Liver (tissue), 9 donors: ENCODE results near the gene ZDHHC4. TPM values are rescaled to one million over a fixed set of nuclear protein-coding genes. Genes with fewer than 3 reads are reported as not detected.

ENCODE experiments used
- DNase-seq: peaks from one replicate; pipeline ENCODE4 v3.0.0-alpha.2; 2017; ENCODE audit warnings: low spot score
- H3K27ac ChIP-seq, 2 donors: one replicate each; pipeline ENCODE4 v1.7.0; 2013; ENCODE audit warnings: inconsistent platforms in 2 of 2, low read length in 2 of 2, control low read depth in 1 of 2, low read depth in 1 of 2, mild to moderate bottlenecking in 1 of 2
- H3K27me3 ChIP-seq, 4 donors: one replicate each; pipeline versions ENCODE4 v1.6.1 to v1.7.0; 2013; ENCODE audit warnings: low read length in 3 of 4, inconsistent platforms in 1 of 4, mild to moderate bottlenecking in 1 of 4, moderate library complexity in 1 of 4; ENCODE audit not compliant: control insufficient read depth in 4 of 4, insufficient read depth in 4 of 4
- H3K36me3 ChIP-seq, 4 donors: one replicate each; pipeline versions ENCODE4 v1.6.1 to v1.7.0; 2013; ENCODE audit warnings: low read length in 3 of 4, mild to moderate bottlenecking in 3 of 4, low read depth in 1 of 4, moderate library complexity in 1 of 4; ENCODE audit not compliant: control insufficient read depth in 4 of 4, insufficient read depth in 3 of 4
- H3K4me1 ChIP-seq, 4 donors: one replicate each; pipeline versions ENCODE4 v1.6.1 to v1.7.0; 2013; ENCODE audit warnings: low read length in 3 of 4, mild to moderate bottlenecking in 3 of 4, moderate library complexity in 1 of 4; ENCODE audit not compliant: control insufficient read depth in 4 of 4, insufficient read depth in 4 of 4
- H3K4me3 ChIP-seq, 3 donors: one replicate each; pipeline versions ENCODE4 v1.6.1 to v1.7.0; 2013; ENCODE audit warnings: low read length in 3 of 3, control low read depth in 1 of 3, low read depth in 1 of 3, mild to moderate bottlenecking in 1 of 3
- H3K9ac ChIP-seq, 2 donors: one replicate each; pipeline ENCODE4 v1.7.0; 2013; ENCODE audit warnings: low read length in 2 of 2, mild to moderate bottlenecking in 2 of 2, moderate library complexity in 2 of 2, control low read depth in 1 of 2, low read depth in 1 of 2
- H3K9me3 ChIP-seq, 4 donors: one replicate each; pipeline versions ENCODE4 v1.6.1 to v1.7.0; 2013; ENCODE audit warnings: low read length in 3 of 4; ENCODE audit not compliant: control insufficient read depth in 4 of 4
- ATF3 ChIP-seq: IDR thresholded peaks from 2 replicates; pipeline ENCODE4 v1.6.1; 2016; ENCODE audit warnings: antibody characterized with exemption
- CTCF ChIP-seq: fragments of 150-350 bp; IDR thresholded peaks from 2 replicates; pipeline ENCODE4 v1.5.1; 2017; ENCODE audit warnings: improper control_type of control experiment, low read depth, low read length; ENCODE audit not compliant: missing input control
- EGR1 ChIP-seq, 2 donors: IDR thresholded peaks; 2 replicates each; pipeline ENCODE4 v1.6.1; 2016 to 2018; ENCODE audit warnings: antibody characterized with exemption in 2 of 2, low read depth in 2 of 2
- FOXA1 ChIP-seq: IDR thresholded peaks from 2 replicates; pipeline ENCODE4 v1.6.1; 2016; ENCODE audit warnings: antibody characterized with exemption
- FOXA2 ChIP-seq: IDR thresholded peaks from 2 replicates; pipeline ENCODE4 v1.6.1; 2016; ENCODE audit warnings: antibody characterized with exemption
- GABPA ChIP-seq, 2 donors: IDR thresholded peaks in 1 of 2; conservative IDR thresholded peaks in 1 of 2; 2 replicates each; pipeline ENCODE4 v1.6.1; 2016; ENCODE audit warnings: antibody characterized with exemption in 2 of 2, mild to moderate bottlenecking in 1 of 2, moderate library complexity in 1 of 2
- HNF4A ChIP-seq, 2 donors: conservative IDR thresholded peaks; 2 replicates each; pipeline ENCODE4 v1.6.1; 2016; ENCODE audit warnings: antibody characterized with exemption in 2 of 2, mild to moderate bottlenecking in 2 of 2
- HNF4G ChIP-seq: IDR thresholded peaks from 2 replicates; pipeline ENCODE4 v1.6.1; 2016; ENCODE audit warnings: antibody characterized with exemption
- JUND ChIP-seq, 2 donors: IDR thresholded peaks; 2 replicates each; pipeline ENCODE4 v1.6.1; 2016; ENCODE audit warnings: antibody characterized with exemption in 2 of 2
- MAX ChIP-seq: IDR thresholded peaks from 2 replicates; pipeline ENCODE4 v1.6.1; 2016; ENCODE audit warnings: antibody characterized with exemption
- NR2F2 ChIP-seq: IDR thresholded peaks from 2 replicates; pipeline ENCODE4 v1.6.1; 2016; ENCODE audit warnings: antibody characterized with exemption
- RAD21 ChIP-seq, 2 donors: IDR thresholded peaks; 2 replicates each; pipeline ENCODE4 v1.6.1; 2016; ENCODE audit warnings: antibody characterized with exemption in 2 of 2, mild to moderate bottlenecking in 2 of 2
- RXRA ChIP-seq, 2 donors: IDR thresholded peaks; 2 replicates each; pipeline ENCODE4 v1.6.1; 2017 to 2018; ENCODE audit warnings: antibody characterized with exemption in 2 of 2, mild to moderate bottlenecking in 1 of 2
- SP1 ChIP-seq: IDR thresholded peaks from 2 replicates; pipeline ENCODE4 v1.6.1; 2018; ENCODE audit warnings: antibody characterized with exemption, mild to moderate bottlenecking
- TAF1 ChIP-seq: conservative IDR thresholded peaks from 2 replicates; pipeline ENCODE4 v1.6.1; 2016; ENCODE audit warnings: antibody characterized with exemption, mild to moderate bottlenecking
- YY1 ChIP-seq: IDR thresholded peaks from 2 replicates; pipeline ENCODE4 v1.6.1; 2016; ENCODE audit warnings: antibody characterized with exemption, mild to moderate bottlenecking
- ZBTB33 ChIP-seq: IDR thresholded peaks from 2 replicates; pipeline ENCODE4 v1.6.1; 2016; ENCODE audit warnings: antibody characterized with exemption
- WGBS: extraction: QIAGEN DNeasy Blood & Tissue Kit; methylation state at CpG from one replicate; pipeline ENCODE4 v1.1.7; 2013; 5-methylcytosine and 5-hydroxymethylcytosine counted together
- polyA plus RNA-seq, 2 donors: library from polyadenylated mRNA; stranded (reverse) in 1 of 2; unstranded in 1 of 2; fragments of 200-250 nt in 1 of 2; fragments of >200 nt in 1 of 2; fragmentation: Nextera tagmentation in 1 of 2; extraction: Ambion mirVana in 1 of 2; gene quantifications; one replicate each; pipeline versions ENCODE4 v1.2.1 to v1.2.3, GENCODE V29; 2013 to 2015
- total RNA-seq, 2 donors: library from RNA; depleted of rRNA; stranded (reverse); fragments of >200 nt; gene quantifications; one replicate each; pipeline ENCODE4 v1.2.3, GENCODE V29; 2014
- TF ChIP-seq, protein P1 (sequence below): IDR thresholded peaks from 2 replicates; pipeline ENCODE4 v1.6.1; 2016; ENCODE audit warnings: antibody characterized with exemption, mild to moderate bottlenecking
- donor health status: healthy.
- donor health status: healthy.
- donor health status: healthy.
- donor health status: healthy.
- donor health status: healthy.

The ZDHHC4 gene
- total and polyA plus RNA-seq, 4 donors: 32.1 to 46.8 (median 34.9) TPM

GRCh38 chr7:6545398-6546126 lies 31.7 kb upstream of the ZDHHC4 start:
- no peak for TF ChIP-seq CTCF
- no peak for TF ChIP-seq GABPA (IDR thresholded peaks at IDR 0.05 in 1 of 2, conservative IDR thresholded peaks at IDR 0.05 in 1 of 2)
- TF ChIP-seq RAD21 (IDR thresholded peaks at IDR 0.05): no peak
- no peak for TF ChIP-seq ATF3
- no peak for TF ChIP-seq RXRA (IDR thresholded peaks at IDR 0.05)
- no peak for TF ChIP-seq SP1
- TF ChIP-seq, protein P1, sequence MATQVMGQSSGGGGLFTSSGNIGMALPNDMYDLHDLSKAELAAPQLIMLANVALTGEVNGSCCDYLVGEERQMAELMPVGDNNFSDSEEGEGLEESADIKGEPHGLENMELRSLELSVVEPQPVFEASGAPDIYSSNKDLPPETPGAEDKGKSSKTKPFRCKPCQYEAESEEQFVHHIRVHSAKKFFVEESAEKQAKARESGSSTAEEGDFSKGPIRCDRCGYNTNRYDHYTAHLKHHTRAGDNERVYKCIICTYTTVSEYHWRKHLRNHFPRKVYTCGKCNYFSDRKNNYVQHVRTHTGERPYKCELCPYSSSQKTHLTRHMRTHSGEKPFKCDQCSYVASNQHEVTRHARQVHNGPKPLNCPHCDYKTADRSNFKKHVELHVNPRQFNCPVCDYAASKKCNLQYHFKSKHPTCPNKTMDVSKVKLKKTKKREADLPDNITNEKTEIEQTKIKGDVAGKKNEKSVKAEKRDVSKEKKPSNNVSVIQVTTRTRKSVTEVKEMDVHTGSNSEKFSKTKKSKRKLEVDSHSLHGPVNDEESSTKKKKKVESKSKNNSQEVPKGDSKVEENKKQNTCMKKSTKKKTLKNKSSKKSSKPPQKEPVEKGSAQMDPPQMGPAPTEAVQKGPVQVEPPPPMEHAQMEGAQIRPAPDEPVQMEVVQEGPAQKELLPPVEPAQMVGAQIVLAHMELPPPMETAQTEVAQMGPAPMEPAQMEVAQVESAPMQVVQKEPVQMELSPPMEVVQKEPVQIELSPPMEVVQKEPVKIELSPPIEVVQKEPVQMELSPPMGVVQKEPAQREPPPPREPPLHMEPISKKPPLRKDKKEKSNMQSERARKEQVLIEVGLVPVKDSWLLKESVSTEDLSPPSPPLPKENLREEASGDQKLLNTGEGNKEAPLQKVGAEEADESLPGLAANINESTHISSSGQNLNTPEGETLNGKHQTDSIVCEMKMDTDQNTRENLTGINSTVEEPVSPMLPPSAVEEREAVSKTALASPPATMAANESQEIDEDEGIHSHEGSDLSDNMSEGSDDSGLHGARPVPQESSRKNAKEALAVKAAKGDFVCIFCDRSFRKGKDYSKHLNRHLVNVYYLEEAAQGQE: no peak
- TF ChIP-seq JUND (IDR thresholded peaks at IDR 0.05): no peak
- TF ChIP-seq FOXA2: no peak
- no peak for TF ChIP-seq TAF1
- TF ChIP-seq EGR1 (IDR thresholded peaks at IDR 0.05; ENCODE audit: low read depth in 2 of 2): no peak
- no peak for TF ChIP-seq HNF4A (conservative IDR thresholded peaks at IDR 0.05)
- TF ChIP-seq FOXA1: no peak
- TF ChIP-seq ZBTB33: no peak
- no peak for TF ChIP-seq YY1
- no peak for TF ChIP-seq MAX
- TF ChIP-seq HNF4G: no peak
- no peak for TF ChIP-seq NR2F2
- H3K36me3 ChIP-seq: no peaks in the 10 kb centered on the region
- H3K9me3 ChIP-seq: no peaks in the 10 kb centered on the region
- no peak overlapping the region for H3K4me3 ChIP-seq
- H3K27me3 ChIP-seq: no peaks in the 10 kb centered on the region
- no peak overlapping the region for H3K9ac ChIP-seq
- H3K4me1 ChIP-seq: no peaks in the 10 kb centered on the region
- no peak overlapping the region for H3K27ac ChIP-seq
- no peak for DNase-seq
- WGBS: 87% methylated on average over 22 of the region's 22 CpGs
